BLaER1 treated with 17β-estradiol and CSF1 and Interleukin-3, amounts not matched to agents 10 nM and 100 nM (cell line): ENCODE measurements around the gene KLC1.

ENCODE experiments used
- H3K27ac ChIP-seq, 11 experiments: shearing (Covaris generic); formaldehyde crosslinking; 2 replicates each; pipeline ENCODE4 v1.8.1; 2022
- H3K27me3 ChIP-seq, 11 experiments: shearing (Covaris generic); formaldehyde crosslinking; 2 replicates each; pipeline ENCODE4 v1.8.1; 2022
- H3K36me3 ChIP-seq, 11 experiments: shearing (Covaris generic); formaldehyde crosslinking; 2 replicates each; pipeline ENCODE4 v1.8.1; 2022
- H3K4me1 ChIP-seq, 10 experiments: shearing (Covaris generic); formaldehyde crosslinking; 2 replicates each; pipeline ENCODE4 v1.8.1; 2022
- H3K4me2 ChIP-seq, 11 experiments: shearing (Covaris generic); formaldehyde crosslinking; 2 replicates each; pipeline ENCODE4 v1.8.1; 2022
- H3K4me3 ChIP-seq, 10 experiments: shearing (Covaris generic); formaldehyde crosslinking; 2 replicates each; pipeline ENCODE4 v1.8.1; 2022
- H3K9ac ChIP-seq, 11 experiments: shearing (Covaris generic); formaldehyde crosslinking; 2 replicates each; pipeline ENCODE4 v1.8.1; 2022
- H3K9me3 ChIP-seq, 11 experiments: shearing (Covaris generic); formaldehyde crosslinking; replicated peaks in 1 of 11; 2 replicates each; pipeline ENCODE4 v1.8.1; 2022
- H4K20me1 ChIP-seq, 11 experiments: shearing (Covaris generic); formaldehyde crosslinking; 2 replicates each; pipeline ENCODE4 v1.8.1; 2022
- Cebpa-rat ChIP-seq, 11 experiments: shearing (Covaris generic); IDR thresholded peaks; 2 replicates each; pipeline ENCODE4 v1.8.1; 2022

Gene KLC1

GRCh38 chr14:103698380-103699260 lies 69.6 kb downstream of the KLC1 start:
- H3K9ac ChIP-seq = peak overlapping the region in 9 of 11 experiments; percentile 37 to 54 (median 45); a peak in 13 of 22 replicates
- no peak for TF ChIP-seq Cebpa-rat (IDR thresholded peaks at IDR 0.05)
- peak overlapping the region in 8 of 11 experiments; percentile 7 to 78 (median 16); a peak in 8 of 22 replicates for H3K4me2 ChIP-seq
- H3K4me1 ChIP-seq = peaks cover 68 to 99% (median 92%) of the 10 kb centered on the region in 10 experiments
- H3K27ac ChIP-seq = peak overlapping the region in 8 of 11 experiments; percentile 30 to 84 (median 68); a peak in 17 of 22 replicates
- H3K36me3 ChIP-seq = peaks cover 71 to 92% (median 78%) of the 10 kb centered on the region in 11 experiments
- H3K9me3 ChIP-seq = no peaks in the 10 kb centered on the region
- peaks cover 78 to 99% (median 93%) of the 10 kb centered on the region in 11 experiments for H4K20me1 ChIP-seq
- no peaks in the 10 kb centered on the region for H3K27me3 ChIP-seq
- H3K4me3 ChIP-seq = no peak overlapping the region

GRCh38 chr14:103699261-103699661 lies 70.2 kb downstream of the KLC1 start:
- Histone ChIP-seq H3K27ac (peak overlapping the region in 8 of 11 experiments; percentile 32 to 90 (median 79); a peak in 14 of 22 replicates), H4K20me1 (peaks cover 74 to 99% (median 87%) of the 10 kb centered on the region in 11 experiments), H3K36me3 (peaks cover 71 to 92% (median 78%) of the 10 kb centered on the region in 11 experiments), H3K4me1 (peaks cover 66 to 99% (median 87%) of the 10 kb centered on the region in 10 experiments), H3K9ac (peak overlapping the region in 5 of 11 experiments; percentile 37 to 66 (median 42); a peak in 6 of 22 replicates), H3K27me3 (no peaks in the 10 kb centered on the region), H3K4me3 (no peak overlapping the region), H3K9me3 (no peaks in the 10 kb centered on the region), H3K4me2 (peak overlapping the region in 5 of 11 experiments; percentile 7 to 86 (median 26); a peak in 4 of 22 replicates)
- no peak for TF ChIP-seq Cebpa-rat (IDR thresholded peaks at IDR 0.05)

DNA sequence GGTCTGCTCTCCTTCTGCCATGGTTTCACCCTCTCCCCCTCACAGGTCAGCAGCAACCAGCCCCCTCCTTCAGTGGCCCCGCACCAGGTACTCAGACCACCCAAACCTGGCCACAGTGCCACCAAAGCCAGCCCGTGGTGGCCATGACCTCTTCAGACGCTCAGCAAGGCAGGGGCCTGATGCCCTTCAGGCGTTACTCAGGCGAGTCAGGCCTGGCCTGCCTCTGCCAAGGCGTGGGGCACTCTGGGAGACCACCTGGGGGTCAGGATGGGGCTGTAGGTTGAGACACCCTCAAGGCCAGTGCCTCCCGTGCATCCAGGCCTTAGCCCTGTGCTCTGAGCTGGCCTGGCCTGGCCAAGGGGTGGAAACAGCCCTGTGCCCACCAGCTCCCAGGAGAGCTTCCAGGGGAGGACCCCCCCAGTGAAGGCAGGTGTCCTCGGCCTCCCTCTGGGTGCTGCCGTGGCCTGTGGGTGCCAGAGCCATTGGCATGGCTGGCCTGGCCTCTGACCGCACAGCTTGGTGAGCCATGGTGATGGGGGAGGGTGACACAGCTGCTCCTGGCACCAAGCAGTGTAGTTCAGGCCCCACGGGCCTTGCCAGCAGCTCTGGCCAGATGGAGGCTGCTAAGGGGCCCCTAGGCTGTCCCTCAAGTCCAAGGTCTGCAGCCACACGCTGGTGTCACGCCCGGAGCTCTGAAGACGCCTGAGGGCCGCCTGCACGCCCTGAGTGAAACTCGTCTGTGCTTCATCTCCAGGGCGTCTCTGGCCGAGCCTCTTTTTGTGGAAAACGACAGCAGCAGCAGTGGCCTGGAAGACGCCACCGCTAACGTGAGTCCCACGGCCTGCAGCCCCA lies 71.1 kb downstream of the KLC1 start:
- H3K9ac ChIP-seq = peak overlapping the region in 10 of 11 experiments; percentile 12 to 71 (median 62); a peak in 13 of 22 replicates
- H3K27ac ChIP-seq = peak overlapping the region in 9 of 11 experiments; percentile 64 to 90 (median 79); a peak in 18 of 22 replicates
- H3K36me3 ChIP-seq = peaks cover 73 to 92% (median 77%) of the 10 kb centered on the region in 11 experiments
- no peaks in the 10 kb centered on the region for H3K27me3 ChIP-seq
- no peaks in the 10 kb centered on the region for H3K9me3 ChIP-seq
- peak overlapping the region; percentile 5 to 86 (median 62); a peak in 15 of 22 replicates for H3K4me2 ChIP-seq
- peaks cover 57 to 99% (median 82%) of the 10 kb centered on the region in 10 experiments for H3K4me1 ChIP-seq
- no peak for TF ChIP-seq Cebpa-rat (IDR thresholded peaks at IDR 0.05)
- peaks cover 69 to 99% (median 85%) of the 10 kb centered on the region in 11 experiments for H4K20me1 ChIP-seq
- H3K4me3 ChIP-seq = no peak overlapping the region

DNA sequence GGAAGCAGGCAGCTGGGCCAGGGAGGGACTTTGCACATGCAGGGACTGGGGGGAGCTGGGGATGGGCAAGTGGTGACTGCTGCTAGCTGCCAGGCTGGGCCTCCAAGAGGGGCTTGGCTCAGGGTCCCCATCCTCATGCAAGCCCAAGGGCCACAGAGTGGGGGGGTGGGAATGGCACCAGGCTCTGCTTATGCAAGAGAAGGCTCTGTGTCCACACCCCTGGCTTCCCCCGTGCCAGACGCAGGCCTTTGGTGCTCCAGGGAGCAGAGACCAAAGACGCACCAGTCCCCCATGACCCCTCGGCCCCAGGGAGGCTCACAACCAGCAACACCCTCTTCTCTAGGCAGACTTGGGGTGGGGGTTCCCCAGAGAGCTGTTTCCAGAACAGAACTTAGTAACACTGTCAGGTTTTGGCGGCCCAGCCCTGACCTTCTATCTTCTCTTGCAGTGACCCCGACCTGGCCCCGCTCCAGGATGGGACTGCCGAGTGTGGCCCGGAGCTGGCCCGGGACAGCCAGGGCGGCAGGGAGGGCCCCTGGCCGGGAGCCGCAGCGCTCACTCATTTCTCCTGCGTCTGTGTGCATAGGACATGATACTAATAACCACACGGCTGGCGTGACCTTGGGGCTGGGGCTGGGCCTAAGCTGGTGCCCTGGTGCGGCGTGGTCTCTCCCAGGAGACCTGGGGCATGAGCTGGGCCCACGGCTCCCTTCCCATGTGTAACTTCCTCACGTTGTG lies 71.9 kb downstream of the KLC1 start:
- Histone ChIP-seq H3K36me3 (peaks cover 81 to 95% (median 85%) of the 10 kb centered on the region in 11 experiments), H3K4me2 (peak overlapping the region; percentile 5 to 86 (median 62); a peak in 19 of 22 replicates), H3K9ac (peak overlapping the region; percentile 5 to 74 (median 65); a peak in 17 of 22 replicates), H3K9me3 (no peaks in the 10 kb centered on the region), H3K27ac (peak overlapping the region in 9 of 11 experiments; percentile 64 to 90 (median 79); a peak in 18 of 22 replicates), H3K27me3 (no peaks in the 10 kb centered on the region), H3K4me1 (peaks cover 51 to 99% (median 75%) of the 10 kb centered on the region in 10 experiments), H4K20me1 (peaks cover 67 to 99% (median 85%) of the 10 kb centered on the region in 11 experiments), H3K4me3 (peak overlapping the region in 1 of 10 experiments; percentile 17; a peak in 1 of 20 replicates)
- no peak for TF ChIP-seq Cebpa-rat (IDR thresholded peaks at IDR 0.05)

DNA sequence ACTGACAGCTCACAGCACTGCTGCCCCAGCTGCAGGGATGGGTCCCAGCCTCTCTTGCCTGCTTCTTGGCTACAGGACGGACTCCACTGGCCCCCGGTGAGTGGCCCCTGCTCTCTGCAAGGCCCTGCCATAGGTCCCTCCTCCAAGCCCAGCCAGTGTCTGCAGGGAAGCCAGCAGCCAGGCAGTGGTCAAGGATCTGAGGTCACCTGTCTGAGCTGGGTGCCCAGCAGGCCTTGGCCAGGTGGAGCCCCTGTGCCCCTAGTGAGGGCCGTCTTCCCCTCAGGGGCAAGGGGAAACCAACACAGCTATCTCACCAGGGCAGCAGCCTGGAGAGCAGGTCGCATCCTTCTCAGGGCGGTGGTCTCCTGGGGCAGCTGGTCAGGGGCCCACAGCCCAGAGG lies 73.1 kb downstream of the KLC1 start:
- no peak overlapping the region for H3K4me3 ChIP-seq

GRCh38 chr14:103702497-103703432 lies 73.8 kb downstream of the KLC1 start:
- Histone ChIP-seq H3K36me3 (peaks cover 90 to 96% (median 95%) of the 10 kb centered on the region in 11 experiments), H3K4me2 (peak overlapping the region in 9 of 11 experiments; percentile 11 to 86 (median 71); a peak in 14 of 22 replicates)

More for the DNA sequence above, 73.1 kb downstream of the KLC1 start:
- Histone ChIP-seq H3K27me3 (no peaks in the 10 kb centered on the region), H4K20me1 (peaks cover 57 to 99% (median 84%) of the 10 kb centered on the region in 11 experiments), H3K9me3 (no peaks in the 10 kb centered on the region), H3K4me2 (peak overlapping the region in 9 of 11 experiments; percentile 11 to 86 (median 71); a peak in 18 of 22 replicates), H3K9ac (peak overlapping the region in 9 of 11 experiments; percentile 16 to 74 (median 64); a peak in 16 of 22 replicates), H3K4me1 (peaks cover 40 to 87% (median 64%) of the 10 kb centered on the region in 10 experiments), H3K36me3 (peaks cover 90 to 96% (median 95%) of the 10 kb centered on the region in 11 experiments), H3K27ac (peak overlapping the region in 9 of 11 experiments; percentile 20 to 90 (median 79); a peak in 17 of 22 replicates)
- no peak for TF ChIP-seq Cebpa-rat (IDR thresholded peaks at IDR 0.05)

More at GRCh38 chr14:103702497-103703432, 73.8 kb downstream of the KLC1 start:
- Histone ChIP-seq H3K9ac (peak overlapping the region in 10 of 11 experiments; percentile 16 to 74 (median 62); a peak in 17 of 22 replicates), H3K4me1 (peaks cover 38 to 81% (median 57%) of the 10 kb centered on the region in 10 experiments), H3K27ac (peak overlapping the region in 9 of 11 experiments; percentile 20 to 90 (median 79); a peak in 17 of 22 replicates), H3K4me3 (no peak overlapping the region), H4K20me1 (peaks cover 50 to 99% (median 80%) of the 10 kb centered on the region in 11 experiments), H3K27me3 (no peaks in the 10 kb centered on the region), H3K9me3 (no peaks in the 10 kb centered on the region)
- no peak for TF ChIP-seq Cebpa-rat (IDR thresholded peaks at IDR 0.05)
